ENCODE results near the gene GUSB.

GUSB gene

GRCh38 chr7:65927489-65928448 lies 54.2 kb downstream of the GUSB start:
- DNase-seq, result no peak

DNA sequence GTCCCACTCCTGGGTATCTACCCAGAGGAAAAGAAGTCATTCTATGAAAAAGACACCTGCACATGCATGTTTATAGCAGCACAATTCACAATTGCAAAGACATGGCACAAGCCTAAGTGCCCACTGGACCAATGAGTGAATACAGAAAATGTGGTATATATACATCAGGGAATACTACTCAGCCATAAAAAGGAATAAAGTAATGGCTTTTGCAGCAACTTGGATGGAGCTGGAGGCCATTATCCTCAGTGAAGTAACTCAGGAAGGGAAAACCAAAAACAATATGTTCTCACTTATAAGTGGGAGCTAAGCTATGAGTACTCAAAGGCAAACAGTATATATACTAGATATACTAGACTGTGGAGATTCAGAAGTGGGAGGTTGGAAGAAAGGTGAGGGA lies 55.4 kb downstream of the GUSB start:
- DNase-seq, result no peak

- DNase-seq, result no peak
Observed at GRCh38 chr7:65925040-65925439, 57.0 kb downstream of the GUSB start.

DNA sequence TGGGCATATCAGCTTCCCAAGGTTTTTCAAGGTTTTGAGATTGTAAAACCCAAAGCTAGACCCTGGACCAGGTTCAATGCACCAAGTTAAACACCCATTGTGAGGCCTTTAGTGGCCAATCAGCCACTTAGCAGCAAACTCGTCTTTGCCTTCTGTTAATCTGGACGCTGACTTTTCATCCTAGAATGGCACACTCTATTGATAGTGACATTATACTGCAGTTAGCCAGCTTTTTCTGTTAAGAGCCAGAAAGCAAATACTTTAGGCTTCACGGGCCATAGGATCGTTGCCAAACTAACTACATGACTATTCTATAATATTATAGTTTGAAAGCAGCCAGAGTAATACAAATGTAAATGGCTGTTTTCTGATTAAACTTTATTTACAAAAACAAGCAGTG lies 57.8 kb downstream of the GUSB start:
- DNase-seq, result no peak

- no peak for DNase-seq
Observed at GRCh38 chr7:65923316-65923715, 58.7 kb downstream of the GUSB start.

GRCh38 chr7:65915921-65916657 lies 65.9 kb downstream of the GUSB start:
- DNase-seq, result no peak

GRCh38 chr7:65912237-65912636 lies 69.8 kb downstream of the GUSB start:
- no peak for DNase-seq
